Medulla oblongata (tissue), 1 donor: ENCODE data around the gene HLF.

ENCODE experiments used
- DNase-seq: peaks from one replicate; pipeline ENCODE4 v3.0.0-alpha.2; 2015; ENCODE audit errors: extremely low spot score

HLF gene, protein sequence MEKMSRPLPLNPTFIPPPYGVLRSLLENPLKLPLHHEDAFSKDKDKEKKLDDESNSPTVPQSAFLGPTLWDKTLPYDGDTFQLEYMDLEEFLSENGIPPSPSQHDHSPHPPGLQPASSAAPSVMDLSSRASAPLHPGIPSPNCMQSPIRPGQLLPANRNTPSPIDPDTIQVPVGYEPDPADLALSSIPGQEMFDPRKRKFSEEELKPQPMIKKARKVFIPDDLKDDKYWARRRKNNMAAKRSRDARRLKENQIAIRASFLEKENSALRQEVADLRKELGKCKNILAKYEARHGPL

DNA sequence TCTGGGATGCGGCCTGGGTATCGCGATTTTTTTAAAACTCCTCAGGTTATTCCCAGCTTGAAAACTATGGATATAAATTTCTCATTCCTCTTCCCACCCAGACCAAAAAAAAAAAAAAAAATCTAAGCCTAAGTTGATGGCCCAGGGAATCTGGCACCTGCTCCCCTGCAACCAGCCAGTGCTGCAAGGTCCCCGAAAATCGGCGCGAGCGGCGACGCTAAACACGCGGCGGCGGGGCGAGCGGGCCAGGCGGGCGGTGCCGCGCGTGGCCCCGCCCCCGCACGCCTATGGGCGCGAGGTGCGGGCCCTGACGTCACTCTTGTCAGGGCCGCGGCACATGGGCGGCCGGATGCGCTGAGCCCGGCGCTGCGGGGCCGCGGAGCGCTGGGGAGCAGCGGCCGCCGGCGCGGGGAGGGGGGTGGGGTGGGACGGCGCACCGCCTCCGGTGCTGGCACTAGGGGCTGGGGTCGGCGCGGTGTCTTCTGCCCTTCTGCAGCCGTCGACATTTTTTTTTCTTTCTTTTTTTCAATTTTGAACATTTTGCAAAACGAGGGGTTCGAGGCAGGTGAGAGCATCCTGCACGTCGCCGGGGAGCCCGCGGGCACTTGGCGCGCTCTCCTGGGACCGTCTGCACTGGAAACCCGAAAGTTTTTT lies at the start of gene HLF:
TSS of gene HLF (plus strand) at position 316 of the 654 bp plus-strand sequence. CDS start 525 bp downstream, outside the sequence.
- DNase-seq: peak; percentile 85

DNA sequence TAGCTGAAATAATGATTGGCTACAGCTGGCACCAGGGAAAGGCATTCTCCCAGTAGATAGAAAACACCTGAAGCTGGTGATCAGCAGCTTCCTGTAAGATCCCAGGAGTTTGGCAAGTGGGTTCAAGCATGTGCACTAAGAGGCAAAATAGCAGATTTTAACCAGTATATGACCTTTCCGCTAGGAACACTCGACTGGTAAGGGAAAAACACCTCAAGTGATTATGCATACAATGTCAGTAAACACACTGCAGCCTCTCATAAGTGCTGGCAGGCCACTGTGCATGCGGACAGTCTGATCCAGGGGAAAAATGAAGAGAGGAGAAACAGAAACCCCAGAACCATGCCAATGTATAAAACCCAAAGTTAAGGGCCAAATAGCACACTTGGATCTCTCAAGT lies 49.0 kb upstream of the HLF start:
- no peak for DNase-seq

DNA sequence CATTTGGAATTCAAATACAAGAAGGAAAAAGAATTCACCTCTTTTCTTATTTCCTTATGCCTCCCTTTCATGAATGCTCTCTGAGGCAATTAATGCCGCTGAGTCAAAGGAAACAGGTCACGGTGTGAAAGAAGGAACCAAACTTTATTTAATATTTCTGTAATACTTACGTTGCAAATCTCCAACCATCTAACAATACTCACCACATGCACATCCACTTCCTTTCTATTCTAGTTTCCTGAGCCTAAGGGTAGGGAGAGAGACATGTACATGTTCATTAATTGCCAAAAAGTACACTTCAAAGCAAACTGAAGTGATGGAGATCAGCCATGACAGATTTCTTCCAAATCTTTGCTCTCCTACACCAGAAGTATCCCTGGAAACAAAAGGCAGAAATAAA lies 47.9 kb upstream of the HLF start:
- no peak for DNase-seq

DNA sequence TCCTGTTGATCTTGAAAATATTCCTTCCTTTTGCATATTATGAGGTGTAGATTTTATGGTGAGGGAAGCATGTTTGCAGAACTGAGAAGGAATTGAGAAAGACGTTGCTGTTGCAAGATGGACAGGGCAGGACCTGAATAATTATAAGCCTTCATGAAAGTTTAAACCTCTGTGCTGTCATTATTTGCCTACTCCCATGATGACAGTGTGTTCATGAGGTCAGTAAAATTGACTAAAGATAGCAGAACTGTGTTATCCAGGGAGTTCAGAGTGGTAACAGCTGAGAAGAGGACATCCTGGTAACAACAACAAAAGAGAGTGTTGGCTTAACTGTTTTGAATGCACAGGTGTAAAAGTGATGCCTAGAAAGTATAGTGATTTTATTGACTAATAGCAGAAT lies 45.3 kb upstream of the HLF start:
- no peak for DNase-seq

DNA sequence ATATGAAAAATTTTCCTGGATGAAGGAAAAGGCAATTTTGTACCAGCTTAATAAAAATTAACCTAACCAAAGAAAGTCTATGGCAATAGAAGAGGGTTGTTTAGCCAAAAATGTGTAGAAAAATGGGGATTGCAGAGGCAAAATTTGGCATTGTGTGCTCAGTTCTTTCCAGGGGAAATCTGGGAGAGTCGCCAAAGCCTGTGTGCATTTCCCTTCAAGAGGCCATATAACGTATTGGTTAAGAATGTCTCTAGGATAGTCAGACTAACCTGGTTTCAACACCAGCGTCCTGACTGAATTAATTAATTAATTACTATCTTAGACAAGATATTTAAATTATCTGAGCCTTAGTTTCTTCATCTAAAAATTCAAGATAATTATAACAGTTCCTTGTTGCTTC lies 44.8 kb upstream of the HLF start:
- no peak for DNase-seq

DNA sequence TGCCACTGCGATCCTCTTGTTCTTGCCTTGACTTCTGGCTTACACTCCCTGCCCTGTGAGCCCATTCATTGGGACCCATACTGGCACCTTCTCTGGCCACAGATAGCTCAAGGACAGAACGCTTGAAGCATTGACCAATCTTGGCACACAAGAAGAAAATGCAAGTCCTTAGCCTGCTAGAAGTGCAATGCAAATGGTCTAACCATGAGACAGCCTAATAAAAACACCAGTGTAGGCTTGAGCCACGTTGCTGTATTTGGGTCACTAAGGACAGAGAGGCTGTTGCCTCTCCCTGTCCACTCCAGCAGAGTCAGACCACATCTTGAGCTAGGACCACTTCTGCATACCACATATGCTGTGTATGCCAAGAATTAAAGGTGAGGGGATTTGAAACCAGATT lies 41.2 kb upstream of the HLF start:
- DNase-seq: no peak

DNA sequence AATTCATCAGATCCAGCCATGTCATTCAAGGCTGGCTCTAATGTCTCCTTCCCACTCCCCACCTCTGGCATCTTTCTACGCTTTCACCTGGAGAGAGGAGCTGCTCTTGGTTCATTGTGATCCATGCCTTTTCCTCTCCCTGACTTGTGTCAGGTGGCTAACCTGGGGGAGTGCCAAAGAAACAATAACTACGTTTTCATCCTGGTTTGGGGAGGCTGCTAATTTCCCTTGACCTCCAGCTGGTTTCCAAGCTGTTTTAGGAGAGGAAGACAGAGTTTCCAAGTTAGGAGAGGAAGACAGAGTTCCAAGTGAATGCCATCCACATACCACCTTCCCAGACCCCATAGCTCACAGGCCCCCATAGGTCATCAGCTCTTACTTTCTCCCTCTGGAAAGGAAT lies 40.0 kb upstream of the HLF start:
- DNase-seq: no peak

DNA sequence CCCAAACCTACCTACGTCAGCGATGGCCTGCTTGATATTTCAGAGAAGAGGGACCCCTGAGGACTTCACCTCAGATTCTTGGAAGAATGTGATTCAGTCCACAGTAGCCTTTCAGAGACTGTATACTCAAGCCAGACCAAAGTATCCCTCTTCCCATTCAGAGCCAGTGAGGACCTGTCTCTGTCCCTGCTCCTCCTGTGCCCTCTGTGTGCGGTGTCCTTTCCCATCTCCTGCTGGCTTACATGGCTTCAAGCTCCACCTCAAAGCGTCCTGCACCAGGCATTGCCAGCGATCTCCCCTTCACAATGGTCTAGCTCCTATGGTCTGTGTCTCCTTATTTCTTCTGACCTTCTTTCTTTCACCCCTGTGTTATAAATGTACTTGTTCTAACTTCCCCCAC lies 39.5 kb upstream of the HLF start:
- DNase-seq: no peak

DNA sequence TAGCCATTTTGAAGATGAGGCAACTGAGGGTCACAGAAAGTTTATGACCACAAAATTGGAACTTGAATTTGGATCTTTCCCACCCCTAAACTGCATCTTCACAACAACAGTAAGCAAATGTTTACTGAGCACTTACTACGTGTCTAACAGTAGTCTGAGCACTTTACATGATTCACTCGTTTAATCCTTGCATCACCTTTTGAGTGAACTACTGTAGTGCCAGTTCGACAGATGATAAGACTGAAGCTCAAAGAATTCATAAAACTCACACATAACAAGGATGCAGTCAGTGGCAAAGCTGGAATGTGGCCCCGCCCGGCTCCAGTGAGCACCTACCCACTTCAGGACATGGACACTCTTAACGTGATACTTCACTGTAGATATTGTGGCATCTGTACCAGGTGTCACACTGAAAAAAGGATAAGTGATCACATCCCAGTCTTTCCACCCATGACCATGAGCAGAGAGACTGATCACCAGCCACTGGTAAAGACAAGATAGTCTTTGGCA lies 36.0 kb upstream of the HLF start:
- DNase-seq: no peak

DNA sequence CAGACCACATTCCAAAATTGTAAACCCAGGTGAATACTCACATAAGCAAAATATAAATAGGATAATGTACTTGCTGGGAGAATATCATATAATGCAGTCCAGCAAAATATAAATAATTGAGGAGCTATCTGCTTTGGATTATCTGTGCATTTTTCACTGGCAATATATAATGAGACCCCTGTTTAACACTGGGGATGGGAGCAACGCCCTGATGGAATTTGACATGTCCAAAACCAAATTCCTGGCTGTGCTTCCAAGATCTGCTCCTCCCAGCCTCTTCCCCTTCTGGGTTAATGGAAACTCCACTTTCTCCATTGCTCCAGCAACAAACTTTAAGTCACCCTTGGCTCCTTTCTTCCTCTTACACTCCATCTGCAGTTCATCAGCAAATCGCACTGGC lies 35.5 kb upstream of the HLF start:
- no peak for DNase-seq

DNA sequence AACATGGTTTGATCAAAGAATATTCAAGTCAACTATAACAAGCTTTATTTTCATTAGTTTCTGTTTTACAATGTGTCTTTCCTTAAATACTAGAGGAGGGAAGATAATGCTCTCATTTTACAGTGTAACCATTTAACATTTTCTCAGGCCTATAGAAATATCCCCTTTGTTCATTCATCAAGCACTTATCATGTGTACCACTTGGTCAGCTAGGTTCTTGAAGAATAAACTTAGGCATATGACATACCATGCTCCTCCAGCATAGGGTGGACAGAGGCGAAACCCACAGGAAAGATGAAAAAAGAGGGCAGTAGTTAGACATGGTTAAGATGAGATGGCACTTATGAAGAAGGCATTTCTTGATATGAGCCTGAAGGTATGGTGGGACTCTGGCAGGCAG lies 34.0 kb upstream of the HLF start:
- no peak for DNase-seq

DNA sequence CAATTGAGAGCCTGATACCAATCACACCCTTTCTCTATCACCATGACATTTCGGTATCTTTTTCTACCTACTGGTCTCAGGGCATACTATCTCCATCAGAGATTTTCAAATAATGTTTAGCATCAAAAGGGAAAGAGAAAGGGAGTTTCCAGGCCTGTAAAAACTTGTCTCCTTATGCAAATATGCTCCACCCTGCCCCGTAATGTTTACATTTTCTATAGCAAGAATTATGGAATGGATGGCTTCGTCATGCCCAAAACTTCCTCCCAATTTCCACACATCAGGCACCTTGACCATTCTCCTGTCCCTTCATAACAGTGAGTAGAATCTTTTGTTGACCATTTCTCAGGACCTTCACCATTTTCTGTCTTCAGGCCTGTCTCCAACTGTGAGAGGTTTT lies 30.9 kb upstream of the HLF start:
- no peak for DNase-seq

DNA sequence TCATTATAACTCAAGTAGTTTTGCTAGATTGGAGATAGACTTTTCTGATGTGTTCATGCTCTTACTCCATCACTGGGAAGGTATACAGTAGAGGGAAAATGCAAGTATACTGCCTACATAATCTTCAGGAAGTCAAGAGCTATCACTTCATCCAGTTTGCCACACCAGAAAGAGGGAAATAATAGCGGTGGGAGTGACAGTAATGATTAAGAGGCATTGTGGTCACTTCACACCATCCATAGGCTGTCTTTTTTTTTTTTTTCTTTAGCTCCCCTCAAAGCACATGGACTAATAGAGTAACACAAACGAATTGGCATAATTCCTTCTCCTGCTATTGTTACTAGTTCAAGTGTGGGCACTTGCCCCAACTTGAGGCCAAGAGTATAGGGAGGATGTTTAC lies 28.4 kb upstream of the HLF start:
- DNase-seq: no peak

DNA sequence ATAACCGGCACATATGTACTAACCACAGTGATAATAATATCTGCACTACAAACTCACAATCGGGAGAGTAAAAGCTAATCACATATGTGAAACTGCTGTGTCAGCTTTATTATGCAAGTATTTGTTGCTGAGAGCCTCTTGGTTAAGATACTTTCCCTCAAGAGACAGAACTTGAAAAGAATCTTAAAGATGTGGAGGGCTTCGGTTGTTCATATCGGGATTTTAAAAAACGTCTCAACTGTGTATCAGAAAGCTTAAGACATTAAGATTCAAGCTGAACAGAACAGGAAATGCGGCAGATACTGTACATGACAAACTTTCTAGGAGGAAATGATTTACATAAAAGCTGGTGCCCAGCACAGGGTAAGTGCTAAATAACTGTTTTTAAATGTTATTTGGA lies 27.5 kb upstream of the HLF start:
- DNase-seq: peak; percentile 17

DNA sequence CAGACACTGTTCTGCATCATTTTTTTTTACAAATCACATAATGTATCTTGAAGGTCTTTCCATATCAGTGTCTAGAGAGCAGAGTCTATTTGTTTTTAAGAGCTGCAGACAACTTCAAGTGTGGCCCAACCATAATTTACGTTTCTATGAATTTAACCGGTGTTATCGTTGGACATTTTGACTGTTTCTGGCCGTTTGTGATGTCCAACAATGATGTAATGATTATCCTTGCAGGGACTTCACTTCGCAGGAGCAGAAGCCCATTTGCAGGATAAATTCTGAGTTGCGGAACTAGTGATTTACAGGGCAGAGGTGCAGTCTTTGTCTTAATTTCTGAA lies 26.9 kb upstream of the HLF start:
- DNase-seq: no peak

DNA sequence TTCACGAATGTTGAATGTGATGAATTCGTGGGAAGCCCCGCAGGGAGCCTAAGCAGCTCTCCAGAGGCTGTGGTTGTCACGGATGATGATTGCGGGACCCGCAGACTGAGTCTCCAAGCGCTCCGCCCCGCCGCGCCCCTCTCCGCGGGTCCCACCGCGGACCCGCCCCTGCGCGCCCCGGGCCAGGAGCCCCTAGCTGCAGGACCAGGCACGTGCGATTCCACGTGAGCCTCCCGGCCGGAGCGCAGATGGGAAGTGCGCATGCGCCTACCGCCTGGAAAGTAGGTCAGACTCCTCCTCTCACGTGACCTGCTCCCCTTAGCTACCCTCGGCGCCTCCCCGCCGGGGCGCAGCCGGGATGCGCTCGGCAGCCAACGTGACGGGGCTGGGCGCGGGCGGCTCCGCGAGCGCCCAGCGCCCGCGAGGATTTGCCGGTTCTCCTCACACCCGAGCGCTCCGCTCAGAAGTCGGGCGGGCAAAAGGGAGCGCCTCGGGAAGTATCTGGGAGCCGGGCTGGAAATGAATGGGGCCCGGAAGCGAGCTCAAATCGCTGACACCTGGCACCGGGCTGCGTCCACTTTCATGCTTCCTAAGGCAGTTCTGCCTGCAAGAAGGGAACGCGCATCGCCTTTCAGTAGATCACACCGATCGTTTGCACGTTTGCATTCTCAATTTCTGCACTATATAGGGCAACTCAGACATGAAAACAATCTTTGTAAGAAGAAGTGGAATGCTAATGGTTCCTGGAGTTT lies 26.4 kb upstream of the HLF start:
- DNase-seq: peak; percentile 96

DNA sequence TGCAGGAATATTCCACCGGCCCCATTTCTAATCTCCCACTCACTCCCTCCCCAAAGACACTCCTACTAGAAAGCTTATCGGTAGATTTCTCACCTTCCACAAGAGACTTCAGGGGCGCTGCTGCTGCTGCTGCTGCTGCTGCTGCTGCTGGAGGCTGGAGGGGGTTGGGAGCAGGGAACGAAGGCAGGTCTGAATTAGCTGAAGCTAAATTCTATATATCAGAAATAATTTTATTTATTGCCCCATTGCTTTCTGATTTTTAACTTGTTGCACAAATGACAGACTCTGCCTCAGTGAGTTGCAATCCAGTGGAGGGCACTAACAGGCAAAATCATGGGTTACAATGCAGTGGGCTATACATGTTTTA lies 25.8 kb upstream of the HLF start:
- no peak for DNase-seq

DNA sequence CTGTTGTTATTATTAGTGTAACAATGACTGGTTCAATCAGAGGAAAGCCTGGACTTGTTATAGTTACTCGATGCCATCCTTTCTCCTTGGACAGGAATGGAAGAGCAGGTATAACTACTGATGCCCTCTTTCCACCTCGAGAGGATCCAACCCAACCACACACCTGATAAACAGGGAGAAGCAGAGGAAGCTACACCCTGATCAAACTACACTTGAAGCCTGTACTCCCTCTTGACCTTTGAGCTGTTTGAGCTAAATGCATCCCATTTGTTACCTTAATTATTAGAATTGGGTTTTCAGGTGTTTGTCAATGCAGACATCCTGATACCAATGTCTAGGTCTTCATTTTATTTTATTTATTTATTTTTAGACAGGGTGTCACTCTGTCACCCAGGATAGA lies 23.7 kb upstream of the HLF start:
- DNase-seq: no peak

DNA sequence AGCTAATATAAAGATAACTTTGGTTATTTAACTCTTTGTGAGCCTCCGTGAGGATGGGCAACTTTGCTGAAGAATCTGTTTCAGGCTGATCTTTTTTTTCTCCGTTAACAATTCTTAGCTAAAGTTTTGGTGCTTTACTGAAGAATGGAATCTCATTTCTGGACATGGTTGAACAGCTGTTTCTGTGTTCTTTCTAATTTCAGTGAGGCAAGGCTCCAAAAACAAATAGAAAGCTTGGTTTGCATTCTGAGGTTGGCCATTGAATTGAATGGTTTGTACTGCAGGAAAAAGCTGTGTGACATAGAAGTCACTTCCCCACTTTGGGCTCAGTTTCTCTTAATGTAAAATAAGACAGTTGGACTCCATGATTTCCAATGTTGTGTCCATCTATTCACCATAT lies 22.3 kb upstream of the HLF start:
- no peak for DNase-seq

DNA sequence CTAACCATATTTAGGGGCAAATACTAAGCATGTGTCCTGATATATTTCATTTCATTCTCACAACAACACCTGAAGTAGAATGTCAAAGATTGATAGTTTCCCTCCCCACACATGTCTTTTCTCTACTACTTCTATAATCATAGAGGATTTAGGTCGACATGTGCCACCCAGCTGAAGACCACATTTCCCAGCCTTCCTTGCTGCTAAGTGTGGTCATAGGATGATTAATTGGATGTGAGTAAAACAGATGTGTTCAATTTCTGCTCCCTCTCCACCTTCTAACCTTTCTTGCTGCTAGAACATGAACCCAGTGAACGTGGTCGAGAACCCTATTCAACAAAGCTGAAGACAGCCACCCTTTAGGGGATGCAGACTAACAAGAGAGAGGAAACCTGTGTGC lies 18.8 kb upstream of the HLF start:
- DNase-seq: no peak

DNA sequence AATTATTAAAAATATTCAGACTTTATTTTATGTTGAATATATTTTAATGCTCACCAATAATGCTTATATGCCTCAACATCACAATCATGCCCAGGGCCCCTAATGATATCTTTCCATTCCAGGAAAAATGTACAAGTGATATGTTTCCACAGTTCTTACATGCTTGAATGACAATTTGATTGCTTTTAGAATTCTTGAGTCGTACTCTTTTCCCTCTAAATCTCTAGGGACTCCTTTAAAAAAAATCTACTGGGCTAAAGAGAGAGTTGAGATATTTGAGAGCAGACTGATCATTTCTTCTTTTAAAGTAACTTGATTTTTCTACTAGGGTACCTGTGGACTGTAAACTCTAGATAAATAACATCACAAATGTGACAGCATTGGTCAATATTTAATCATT lies 18.2 kb upstream of the HLF start:
- no peak for DNase-seq

DNA sequence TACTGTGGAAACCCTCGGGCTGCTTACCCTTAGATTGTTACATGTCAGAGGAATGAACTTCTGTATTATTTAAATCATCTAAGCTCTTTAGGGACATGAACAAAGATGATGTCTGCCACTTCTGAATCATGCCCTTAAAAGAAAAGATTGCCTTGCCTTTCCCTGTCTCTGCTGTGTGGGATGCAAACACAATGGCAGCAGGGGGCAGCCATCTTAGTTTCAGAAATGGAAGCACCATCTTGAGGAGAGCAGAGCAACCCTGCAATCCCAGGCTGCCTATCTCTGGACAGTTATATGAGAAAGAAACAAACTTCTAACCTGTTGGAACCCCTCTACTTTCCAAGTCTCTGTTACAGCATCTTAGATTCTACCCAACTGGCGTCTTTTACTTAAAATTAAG lies 16.7 kb upstream of the HLF start:
- DNase-seq: no peak

DNA sequence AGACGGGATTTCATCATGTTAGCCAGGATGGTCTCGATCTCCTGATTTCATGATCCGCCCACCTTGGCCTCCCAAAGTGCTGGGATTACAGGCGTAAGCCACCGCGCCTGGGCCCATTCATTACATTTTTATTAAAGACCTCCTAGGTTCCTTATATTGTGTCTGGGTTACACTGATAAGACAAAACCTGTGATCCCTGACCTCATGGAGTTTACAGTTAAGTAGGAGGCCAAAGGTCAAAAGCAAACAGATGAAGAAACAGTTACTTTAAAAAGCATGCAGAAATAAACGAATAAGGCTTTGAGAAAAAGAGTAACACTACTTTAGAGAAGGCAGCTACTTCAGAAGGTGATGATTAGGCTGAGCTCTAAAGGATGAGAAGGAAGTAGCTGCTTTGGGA lies 14.9 kb upstream of the HLF start:
- DNase-seq: no peak
